ENCODE measurements around the gene KAT2B. TPM values are rescaled to one million over a fixed set of nuclear protein-coding genes. Genes with fewer than 3 reads are reported as not detected.

Gene KAT2B
- total and polyA plus RNA-seq, 12 donors, result 5.4 to 32.2 (median 20.9) TPM

- no peaks in the 10 kb centered on the region for H3K9me3 ChIP-seq (replicated peaks in 1 of 3)
- intact Hi-C loops (cut with DNase I), result no loop called here
- WGBS, 4 donors, result 72 to 85% (median 82%) methylated on average over 3 of the region's 3 CpGs
- TF ChIP-seq CTCF (IDR thresholded peaks at IDR 0.05), result no peak
- no peak for TF ChIP-seq POLR2A (IDR thresholded peaks at IDR 0.05)
- no peak overlapping the region for H3K4me3 ChIP-seq
- DNase-seq, result no peak
- no peaks in the 10 kb centered on the region for H3K4me1 ChIP-seq (replicated peaks in 1 of 2)
- no peaks in the 10 kb centered on the region for H3K36me3 ChIP-seq (replicated peaks in 1 of 2)
- no peak overlapping the region for H3K27ac ChIP-seq
- no peaks in the 10 kb centered on the region for H3K27me3 ChIP-seq
Observed at GRCh38 chr3:20121088-20121487, 80.8 kb downstream of the KAT2B start.

- Histone ChIP-seq H3K27me3 (no peaks in the 10 kb centered on the region), H3K27ac (no peak overlapping the region), H3K4me3 (no peak overlapping the region), H3K9me3 (replicated peaks in 1 of 3) (no peaks in the 10 kb centered on the region), H3K36me3 (replicated peaks in 1 of 2) (no peaks in the 10 kb centered on the region), H3K4me1 (replicated peaks in 1 of 2) (no peaks in the 10 kb centered on the region)
- intact Hi-C loops (cut with DNase I), result no loop called here
- no peak for TF ChIP-seq POLR2A (IDR thresholded peaks at IDR 0.05)
- no peak for TF ChIP-seq CTCF (IDR thresholded peaks at IDR 0.05)
- WGBS, 4 donors, result 93 to 99% (median 96%) methylated on average over 2 of the region's 2 CpGs
- no peak for DNase-seq
Observed at GRCh38 chr3:20123131-20123652, 82.9 kb downstream of the KAT2B start.

GRCh38 chr3:20125289-20125688 lies 85.0 kb downstream of the KAT2B start:
- no peaks in the 10 kb centered on the region for H3K27me3 ChIP-seq
- no peak overlapping the region for H3K4me3 ChIP-seq
- WGBS, 4 donors, result 94 to 98% (median 96%) methylated on average over 2 to 4 of the region's 4 CpGs
- no peak for TF ChIP-seq POLR2A (IDR thresholded peaks at IDR 0.05)
- TF ChIP-seq CTCF (IDR thresholded peaks at IDR 0.05), result no peak
- H3K9me3 ChIP-seq (replicated peaks in 1 of 3), result no peaks in the 10 kb centered on the region
- no peaks in the 10 kb centered on the region for H3K36me3 ChIP-seq (replicated peaks in 1 of 2)
- no peak for DNase-seq
- intact Hi-C loops (cut with DNase I), result no loop called here
- H3K27ac ChIP-seq, result no peak overlapping the region
- no peaks in the 10 kb centered on the region for H3K4me1 ChIP-seq (replicated peaks in 1 of 2)

GRCh38 chr3:20125897-20126296 lies 85.7 kb downstream of the KAT2B start:
- WGBS, 4 donors, result 76 to 86% (median 81%) methylated on average over 10 of the region's 10 CpGs
- peak in 2 of 7 donors; percentile 19 to 33 for DNase-seq

More at GRCh38 chr3:20125897-20126296, 85.7 kb downstream of the KAT2B start:
- intact Hi-C loops (cut with DNase I), result no loop called here
- Histone ChIP-seq H3K27me3 (no peaks in the 10 kb centered on the region), H3K4me1 (replicated peaks in 1 of 2) (no peaks in the 10 kb centered on the region), H3K4me3 (no peak overlapping the region), H3K27ac (no peak overlapping the region), H3K36me3 (replicated peaks in 1 of 2) (no peaks in the 10 kb centered on the region), H3K9me3 (replicated peaks in 1 of 3) (no peaks in the 10 kb centered on the region)
- TF ChIP-seq POLR2A (IDR thresholded peaks at IDR 0.05), result no peak
- no peak for TF ChIP-seq CTCF (IDR thresholded peaks at IDR 0.05)
